Measurements from ENCODE around the gene ZNF396.

DNA sequence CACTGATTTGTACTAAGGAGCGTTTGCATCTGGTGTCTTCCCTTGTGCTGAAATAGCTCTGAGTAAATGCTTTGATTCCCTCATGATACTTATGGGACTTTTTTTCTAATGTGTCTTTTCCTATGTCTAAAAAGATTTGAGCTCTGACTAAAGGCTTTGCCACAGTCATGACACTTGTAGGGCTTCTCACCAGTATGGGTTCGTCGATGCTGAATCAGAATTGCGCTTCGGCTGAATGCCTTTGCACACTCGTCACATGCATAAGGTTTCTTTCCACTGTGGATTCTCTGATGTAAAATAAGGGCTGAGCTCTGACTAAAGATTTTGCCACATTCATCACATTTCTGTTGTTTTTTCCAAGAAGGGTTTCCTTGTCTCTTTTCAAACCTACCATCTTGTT lies 8.0 kb downstream of the ZNF396 start:
- TF ChIP-seq, protein P1, sequence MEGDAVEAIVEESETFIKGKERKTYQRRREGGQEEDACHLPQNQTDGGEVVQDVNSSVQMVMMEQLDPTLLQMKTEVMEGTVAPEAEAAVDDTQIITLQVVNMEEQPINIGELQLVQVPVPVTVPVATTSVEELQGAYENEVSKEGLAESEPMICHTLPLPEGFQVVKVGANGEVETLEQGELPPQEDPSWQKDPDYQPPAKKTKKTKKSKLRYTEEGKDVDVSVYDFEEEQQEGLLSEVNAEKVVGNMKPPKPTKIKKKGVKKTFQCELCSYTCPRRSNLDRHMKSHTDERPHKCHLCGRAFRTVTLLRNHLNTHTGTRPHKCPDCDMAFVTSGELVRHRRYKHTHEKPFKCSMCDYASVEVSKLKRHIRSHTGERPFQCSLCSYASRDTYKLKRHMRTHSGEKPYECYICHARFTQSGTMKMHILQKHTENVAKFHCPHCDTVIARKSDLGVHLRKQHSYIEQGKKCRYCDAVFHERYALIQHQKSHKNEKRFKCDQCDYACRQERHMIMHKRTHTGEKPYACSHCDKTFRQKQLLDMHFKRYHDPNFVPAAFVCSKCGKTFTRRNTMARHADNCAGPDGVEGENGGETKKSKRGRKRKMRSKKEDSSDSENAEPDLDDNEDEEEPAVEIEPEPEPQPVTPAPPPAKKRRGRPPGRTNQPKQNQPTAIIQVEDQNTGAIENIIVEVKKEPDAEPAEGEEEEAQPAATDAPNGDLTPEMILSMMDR (IDR thresholded peaks at IDR 0.05; ENCODE audit: low read depth, low read length), result no peak
- no peak for TF ChIP-seq EZH2phosphoT487 (IDR thresholded peaks at IDR 0.05; ENCODE audit: low read depth)

Measured in OCI-LY3 (cell line).